Activated T-helper 1 cell treated with anti-CD3 and anti-CD28 coated beads, Interleukin-2, amount 50 U/mL, for 16 hours (primary cell): ENCODE data around the gene ANKRD63.
A peak's percentile ranks its signal among the peaks of the same experiment; 100 is the strongest.

Source experiments
- DNase-seq, 2 donors: peaks; one replicate each; pipeline ENCODE4 v3.0.0-alpha.2; 2020; ENCODE audit warnings: low read depth in 1 of 2, low spot score in 1 of 2

Gene ANKRD63

DNA sequence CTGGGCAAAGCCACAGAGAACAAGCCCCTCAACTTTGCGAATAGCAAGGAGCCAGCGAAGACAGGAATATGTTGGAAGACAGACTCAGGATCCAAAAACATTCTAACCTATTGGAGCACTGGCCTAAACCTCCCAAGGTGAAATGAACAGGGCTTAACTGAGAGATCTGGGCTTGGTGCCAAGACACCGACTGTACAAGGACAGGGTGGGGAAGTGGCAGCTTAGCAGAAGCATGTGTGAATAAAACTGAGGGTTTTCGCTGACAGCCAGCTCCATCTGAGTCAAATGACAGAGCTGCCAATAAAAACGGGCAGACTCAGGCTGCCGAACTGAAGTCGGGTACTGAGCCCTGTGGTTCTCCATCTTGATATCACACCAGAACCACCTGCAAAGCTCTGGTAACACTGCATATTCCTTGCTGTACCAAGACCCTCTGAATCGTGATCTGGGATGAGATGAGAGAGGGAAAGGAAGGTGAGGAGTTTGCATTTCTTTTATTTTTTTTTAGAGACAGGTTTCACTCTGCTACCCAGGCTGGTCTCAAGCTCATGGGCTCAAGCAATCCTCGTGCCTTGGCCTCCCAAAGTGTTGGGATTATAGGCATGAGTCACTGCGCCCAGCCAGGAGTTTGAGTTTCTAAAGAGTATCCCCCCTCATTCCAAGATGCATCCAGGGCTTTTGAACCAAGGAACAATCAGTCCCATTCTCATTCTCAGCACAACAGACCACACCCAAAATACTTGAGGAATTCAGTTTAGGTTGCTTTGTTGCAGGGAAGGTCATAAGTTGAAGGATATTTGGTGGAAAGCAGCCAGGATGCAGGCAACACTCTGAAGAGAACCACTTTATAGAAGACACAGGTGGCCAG, 30.9 kb upstream of the ANKRD63 start:
- no peak for DNase-seq

DNA sequence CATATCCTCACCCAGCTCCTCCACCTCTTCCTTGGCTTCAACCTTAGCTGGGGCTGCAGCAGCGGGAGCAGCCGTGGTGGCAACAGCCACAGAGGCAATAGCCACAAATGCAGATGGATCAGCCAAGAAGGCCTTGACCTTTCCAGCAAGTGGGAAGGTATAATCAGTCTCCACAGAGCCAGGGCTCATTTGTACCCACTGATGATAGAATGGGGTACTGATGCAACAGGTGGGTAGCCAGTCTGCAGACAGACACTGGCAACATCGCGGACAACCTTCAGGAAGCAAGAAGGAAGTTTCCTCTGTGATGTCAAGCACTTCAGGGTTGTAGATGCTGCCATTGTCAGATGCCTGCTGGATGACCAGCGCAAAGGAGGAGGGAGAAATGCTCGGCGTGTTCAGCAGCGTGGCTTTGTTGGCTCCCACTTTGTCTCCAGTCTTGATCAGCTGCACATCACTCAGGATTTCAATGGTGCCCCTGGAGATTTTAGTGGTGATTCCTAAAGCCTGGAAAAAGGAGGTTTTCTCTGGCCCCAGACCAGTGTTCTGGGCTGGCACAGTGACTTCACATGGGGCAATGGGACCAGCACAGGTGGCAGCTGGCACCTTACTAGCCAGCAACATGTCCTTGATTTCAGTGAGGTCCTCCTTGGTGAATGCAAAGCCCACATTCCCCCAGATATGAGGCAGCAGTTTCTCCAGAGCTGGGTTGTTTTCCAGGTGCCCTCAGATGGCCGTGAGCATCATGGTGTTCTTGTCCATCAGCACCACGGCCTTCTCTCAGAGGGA, 29.7 kb upstream of the ANKRD63 start:
- no peak for DNase-seq

DNA sequence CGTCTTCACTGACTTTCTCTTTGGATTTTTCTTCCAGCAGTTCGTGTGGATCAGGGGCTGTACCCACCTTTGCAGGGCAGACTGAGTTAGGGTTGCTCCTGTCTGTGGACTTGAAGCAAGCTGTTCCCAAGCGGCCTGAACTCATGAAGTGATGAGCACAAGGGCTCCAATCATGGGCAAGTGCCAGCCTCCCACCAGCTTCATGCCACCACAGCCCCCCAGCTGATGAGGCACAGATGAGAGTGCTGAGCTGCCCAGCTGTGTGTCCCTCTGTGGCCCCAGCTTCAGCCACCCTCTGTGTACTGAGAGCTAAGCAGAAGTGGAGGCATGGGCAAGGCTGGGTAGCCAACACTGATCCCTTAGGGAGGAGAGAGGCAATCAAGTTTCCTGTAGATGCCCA, 28.1 kb upstream of the ANKRD63 start:
- no peak for DNase-seq

DNA sequence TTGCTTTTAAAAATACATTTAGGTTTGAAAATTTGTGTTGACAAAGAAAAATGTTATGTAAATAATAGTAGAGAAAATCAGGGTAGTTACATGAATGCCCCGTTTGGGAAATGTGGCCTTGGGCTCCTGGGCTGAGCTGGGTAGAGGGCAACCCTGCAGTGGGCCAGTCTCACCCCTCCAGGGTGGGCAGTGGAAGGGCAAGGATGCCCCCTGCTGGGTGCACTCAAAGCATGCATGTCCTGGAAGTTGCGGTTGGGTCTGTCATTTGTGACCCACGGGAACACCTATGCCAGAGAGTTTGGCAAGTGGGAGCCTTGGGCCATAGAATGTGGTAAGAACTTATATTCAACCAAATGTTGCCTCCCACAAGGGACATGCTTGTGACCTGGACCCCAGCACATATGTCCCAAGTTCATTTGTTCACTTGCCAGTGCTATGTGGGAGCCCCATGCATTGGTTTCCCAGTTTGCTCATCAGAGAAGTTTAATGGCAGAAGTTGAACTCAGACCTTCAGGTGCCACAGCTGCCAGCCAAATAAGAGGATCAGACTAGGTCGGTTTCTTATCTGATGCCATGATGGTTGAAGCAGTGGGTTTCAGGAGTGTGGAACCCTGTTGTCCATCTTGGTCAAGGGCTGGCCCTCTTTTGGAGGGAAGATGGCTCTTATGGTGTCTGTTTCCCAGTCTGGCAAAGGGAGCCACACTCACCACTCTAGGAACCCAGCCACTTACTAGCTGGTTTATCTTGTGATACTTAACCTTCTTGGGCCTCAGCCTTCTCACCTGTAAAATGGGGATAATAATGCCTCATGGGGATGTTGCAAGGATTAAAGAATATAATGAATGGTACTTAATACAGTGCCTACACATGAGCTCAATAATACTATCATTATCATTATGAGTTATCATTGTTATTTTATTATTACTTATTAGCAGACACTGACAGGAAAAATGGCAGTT, 27.4 kb upstream of the ANKRD63 start:
- DNase-seq = peak in 1 of 2 donors; percentile 47

DNA sequence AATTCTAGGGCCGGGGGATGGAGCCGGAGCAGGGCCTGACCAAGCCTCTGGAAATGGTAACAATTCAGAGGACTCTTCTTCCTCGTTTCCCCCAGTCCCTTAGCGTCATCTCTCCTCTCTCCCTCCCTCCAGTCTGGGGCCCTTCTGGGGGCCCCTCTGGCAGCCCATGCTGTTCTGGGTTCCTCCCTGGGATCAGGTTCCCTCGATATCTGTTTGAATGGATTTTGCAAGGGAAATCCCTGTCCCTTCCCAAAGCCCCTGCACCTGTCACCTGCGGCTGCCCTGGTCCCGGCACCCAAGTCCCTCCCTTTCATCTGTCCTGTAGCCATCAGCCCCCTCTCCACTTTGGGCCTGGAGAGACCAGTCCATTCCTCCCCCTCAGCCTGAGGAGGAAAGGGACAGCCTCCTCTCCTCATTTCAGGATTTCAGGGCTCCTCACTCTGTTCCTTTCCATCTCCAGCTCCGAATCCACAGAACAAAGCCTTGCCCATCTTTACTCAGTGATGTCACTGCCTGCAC, 26.5 kb upstream of the ANKRD63 start:
- no peak for DNase-seq

DNA sequence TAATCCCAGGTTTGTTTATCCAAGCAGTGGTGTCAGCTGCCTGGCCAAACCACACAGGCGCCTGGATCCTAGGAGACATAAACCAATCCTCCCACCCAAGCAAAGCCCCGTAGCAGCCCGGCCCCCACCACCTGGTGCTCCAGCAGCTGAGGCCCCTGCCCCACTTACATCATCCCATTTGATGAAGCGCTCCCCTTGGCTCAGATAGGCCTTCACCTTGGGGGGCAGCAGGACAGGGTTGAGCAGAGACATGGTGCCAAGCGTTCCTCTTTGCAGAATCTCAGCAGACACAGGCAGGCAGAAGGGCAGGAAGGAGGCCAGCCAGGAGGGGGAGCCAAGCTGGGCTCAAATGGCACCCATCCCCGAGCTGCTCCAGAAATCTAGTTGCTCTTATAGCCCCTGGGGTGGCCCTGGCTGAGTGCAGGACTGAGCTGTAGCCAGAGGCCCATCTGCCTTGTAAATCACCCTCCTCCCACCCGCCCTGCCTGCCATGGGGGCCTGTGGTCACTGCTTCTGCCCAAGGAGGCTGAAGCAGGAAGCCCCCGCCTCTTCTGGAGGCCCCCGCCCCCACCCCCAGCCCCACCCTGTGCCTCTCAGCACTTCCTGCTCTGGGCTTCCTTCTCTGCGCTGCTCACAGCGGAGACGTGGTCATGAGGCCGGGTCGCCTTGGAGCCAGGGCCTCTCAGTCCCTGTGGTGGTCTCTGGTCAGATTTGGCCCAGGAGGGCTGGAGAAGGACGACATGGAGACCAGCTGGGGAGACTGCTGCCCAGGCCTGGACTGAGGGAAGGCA, 24.8 kb upstream of the ANKRD63 start, which contains the start of gene PLCB2:
TSS of gene PLCB2 (minus strand) at position 515 of the 791 bp plus-strand sequence. CDS start at position 252, 263 bp downstream.
- DNase-seq = peak; percentile 44 to 49

DNA sequence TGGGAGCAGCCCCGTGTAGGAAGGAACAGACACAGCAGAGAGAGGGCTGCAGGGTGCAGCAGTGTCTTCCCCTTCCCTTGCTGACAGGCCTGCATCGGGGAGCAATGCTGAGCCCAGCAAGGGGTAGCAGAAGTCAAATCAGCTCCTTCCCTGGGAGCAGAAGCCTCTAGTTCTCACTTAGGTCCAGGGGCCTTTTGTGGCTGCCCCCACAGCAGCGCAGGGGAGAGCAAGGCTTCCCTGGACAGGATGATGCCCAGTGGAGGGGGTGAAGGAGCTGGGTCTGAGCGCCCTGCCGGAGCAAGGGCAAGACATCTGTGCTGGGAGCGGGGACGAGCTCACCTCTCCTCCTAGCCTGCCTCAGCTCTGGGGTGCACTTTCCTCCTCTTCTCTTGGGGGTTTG, 24.0 kb upstream of the ANKRD63 start:
- DNase-seq = no peak

DNA sequence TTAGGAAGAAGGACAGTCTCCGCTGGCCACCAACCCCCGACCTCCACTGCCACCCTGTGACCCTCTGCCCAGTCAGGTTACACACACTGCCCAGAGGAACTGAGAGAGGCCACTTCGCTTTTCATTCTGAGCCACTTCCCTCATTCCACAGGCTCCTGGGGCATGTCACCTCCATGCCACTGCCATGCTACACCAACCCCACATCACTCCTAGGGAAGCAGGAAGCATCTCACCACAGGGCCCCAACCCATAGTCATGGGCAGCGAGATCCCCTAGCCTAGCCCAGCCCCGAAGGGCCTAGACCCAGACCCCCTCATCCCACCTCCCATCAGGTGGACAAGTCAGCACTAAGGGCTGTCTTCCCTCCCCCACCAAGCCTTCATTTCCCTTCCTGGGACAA, 23.5 kb upstream of the ANKRD63 start:
- DNase-seq = no peak

DNA sequence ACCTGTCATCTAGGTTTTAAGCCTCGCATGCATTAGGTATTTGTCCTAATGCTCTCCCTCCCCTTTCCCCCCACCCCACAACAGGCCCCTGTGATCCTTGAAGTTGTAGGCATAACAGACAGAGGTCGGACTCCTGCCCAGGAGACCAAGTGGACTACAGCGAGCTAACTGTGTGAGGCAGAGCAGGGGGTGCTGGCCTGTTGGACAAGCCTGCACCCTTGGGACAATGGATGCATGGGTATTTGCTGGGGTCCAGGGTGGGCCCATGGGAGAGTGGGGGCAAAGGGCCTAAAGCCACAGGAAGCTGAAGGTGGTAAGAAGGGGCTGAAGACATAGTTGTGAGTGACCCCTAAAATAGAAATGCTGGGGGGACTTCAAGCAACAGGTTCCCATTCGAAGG, 22.4 kb upstream of the ANKRD63 start:
- no peak for DNase-seq

DNA sequence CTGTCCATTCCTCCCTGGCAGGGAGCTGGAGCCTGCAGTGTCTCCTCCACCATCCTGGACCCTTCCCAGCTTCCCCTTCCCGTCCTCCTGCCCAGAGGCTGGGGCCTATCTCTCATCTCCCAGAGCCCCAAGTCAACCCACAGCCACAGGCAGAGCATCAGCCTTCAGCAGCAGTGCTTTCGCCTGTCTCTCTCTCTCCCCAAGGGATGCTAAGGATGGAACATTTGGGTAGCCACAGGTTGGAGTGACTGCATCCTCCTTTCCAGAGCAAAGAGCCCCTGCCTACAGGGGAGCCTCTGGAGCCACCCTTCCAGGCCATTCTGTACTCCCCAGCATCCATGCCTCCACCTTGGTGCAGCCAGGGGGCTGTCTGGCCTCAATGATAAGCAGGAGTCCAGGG, 20.7 kb upstream of the ANKRD63 start:
- no peak for DNase-seq

DNA sequence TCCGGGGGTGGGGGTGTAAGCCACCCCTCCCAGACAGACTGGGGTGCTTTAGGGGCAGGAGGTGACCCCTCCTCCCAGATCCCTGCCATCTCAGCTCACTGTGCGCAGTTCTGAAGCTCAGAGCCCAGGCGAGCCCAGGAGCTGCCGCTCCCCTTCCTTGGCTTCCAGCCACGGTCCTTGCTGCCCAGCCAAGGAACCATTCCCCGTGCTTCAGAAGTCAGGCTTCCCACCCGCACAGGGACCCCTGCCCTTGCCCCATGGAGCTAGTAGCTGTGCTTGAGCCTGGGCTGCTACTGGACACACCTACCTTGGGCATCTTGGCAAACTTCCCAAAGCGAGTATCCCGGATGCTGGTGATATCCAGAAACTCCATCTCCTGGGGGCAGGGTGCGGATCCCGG, 20.1 kb upstream of the ANKRD63 start:
- DNase-seq = no peak

DNA sequence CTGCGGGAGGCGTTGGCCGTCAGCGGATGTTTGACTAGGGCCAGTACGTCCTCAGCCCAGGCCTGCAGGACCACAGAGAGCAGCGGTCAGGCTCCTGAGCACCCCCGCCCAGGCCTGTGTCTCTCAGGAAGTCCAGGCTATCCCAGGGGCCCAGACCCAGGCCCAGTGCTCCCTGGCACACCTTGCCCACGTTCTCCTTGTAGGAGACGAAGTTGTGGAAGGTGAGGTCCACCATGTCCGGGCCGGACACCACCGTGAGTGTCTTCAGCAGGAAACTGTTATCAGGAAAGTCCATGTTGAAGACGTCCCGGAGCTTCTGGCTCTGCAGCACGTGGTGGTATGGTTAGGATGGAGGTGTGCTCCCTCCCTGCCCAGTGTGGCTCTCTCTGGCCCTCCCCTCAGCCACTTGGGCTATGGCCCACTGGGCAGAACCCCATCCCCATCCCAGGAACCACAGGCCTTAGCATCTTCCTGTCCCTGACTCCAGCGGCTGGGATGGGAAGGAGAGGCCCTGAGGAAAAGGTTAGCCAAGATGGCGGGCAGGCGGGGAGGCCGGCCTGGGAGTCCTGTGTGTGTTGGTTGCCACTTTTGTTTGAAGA, 19.5 kb upstream of the ANKRD63 start:
- no peak for DNase-seq

DNA sequence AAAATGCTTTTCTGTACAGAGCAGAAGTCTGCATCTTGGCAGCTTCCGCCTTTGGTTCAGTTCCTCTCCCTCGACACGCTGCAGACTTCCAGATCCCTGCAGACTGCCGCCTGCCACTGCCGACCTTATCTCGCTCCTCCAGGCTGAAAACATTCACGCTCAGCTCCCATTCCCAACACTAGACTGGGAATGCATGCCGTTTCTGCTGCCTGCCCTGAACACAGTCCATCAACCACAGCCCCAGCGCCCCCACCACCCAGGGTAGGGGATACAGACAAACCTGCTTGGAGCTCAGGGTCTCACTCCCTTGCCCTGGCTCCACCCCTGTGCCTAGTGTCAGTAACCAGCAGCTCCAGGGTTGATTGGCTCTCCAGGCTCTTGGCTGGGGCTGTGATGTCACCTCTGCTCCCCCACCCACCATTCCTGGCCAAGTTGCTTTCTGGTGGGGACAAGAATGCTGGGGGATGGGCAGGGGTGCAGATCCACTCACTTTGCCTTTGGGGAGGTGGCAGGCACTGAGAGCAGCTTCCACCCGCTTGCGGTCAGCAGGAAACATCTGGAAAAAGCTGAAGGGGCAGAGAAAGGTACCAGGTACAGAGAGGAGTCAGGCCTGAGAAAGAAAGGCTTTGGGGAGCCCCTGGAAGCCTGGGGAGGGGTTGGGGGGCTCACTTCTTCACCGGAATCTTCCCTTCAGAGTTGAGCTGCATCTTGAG, 18.8 kb upstream of the ANKRD63 start:
- no peak for DNase-seq

DNA sequence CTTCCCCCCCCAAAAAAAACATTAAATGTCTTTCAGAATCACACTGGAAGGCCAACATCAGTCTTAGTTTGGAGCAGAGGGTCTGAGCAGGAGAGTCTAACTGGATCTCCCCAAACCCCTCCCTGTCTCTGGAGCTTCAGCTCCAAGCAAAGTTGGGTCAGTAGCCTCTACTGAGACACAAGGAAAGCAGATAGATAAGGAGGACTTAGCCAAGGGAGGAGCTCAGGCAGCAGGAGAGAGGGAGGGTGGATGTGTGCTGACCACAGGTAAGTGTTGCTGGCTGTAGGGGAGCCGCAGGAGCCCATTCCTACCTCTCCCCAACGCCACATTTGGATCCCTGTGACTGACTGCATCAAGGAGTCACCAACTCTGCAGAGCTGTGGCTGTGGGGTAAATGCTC, 17.9 kb upstream of the ANKRD63 start:
- no peak for DNase-seq

DNA sequence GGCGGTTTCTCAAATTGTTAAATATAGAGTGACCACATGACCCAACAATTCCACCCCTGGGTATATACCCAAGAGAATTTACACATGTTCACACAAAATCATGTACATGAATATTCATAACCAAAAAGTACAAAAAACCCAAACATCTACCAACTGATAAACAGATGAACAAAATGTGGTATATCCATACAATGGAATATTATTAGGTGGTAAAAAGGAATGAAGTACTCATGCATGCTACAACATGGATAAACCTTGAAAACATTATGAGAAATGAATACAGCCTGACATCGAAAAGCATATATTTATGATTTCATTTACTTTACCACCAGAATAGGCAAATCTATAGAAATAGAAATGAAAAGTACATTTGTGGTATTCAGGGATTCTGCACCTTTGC, 17.5 kb upstream of the ANKRD63 start:
- no peak for DNase-seq

DNA sequence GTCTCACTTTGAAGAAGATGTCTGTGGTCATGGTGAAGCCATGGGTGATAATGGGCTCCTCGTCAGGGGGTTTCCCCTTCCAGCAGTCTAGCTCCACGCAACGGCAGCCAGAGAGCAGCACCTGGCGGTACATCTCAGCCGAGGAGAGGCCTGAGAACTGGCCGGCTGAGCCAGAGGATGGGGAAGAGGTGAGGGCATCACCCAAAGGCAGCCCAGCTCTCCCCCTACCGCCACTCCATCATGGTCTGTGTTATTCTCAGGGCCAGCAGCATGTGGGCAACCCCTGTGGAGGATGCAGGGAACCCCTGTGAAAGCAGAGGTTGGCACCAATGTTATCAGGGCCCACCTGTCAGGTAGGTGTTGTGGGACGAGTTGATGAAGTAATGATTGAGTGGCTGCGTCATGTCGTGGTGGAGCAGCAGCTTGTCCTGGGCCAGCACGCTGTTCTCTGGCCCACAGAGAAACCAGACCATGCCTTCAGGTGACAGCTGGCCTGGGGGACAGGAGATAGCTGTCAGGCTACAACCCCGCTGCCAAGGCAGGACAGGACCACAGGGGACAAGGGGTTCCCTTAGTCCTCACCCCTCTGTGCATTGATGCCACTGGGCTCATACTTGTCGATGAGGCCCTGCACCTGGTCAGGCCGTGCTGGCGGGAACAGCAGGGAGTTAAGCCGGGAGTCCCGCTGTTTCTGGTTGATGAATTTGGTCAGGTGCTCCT, 15.5 kb upstream of the ANKRD63 start:
- DNase-seq = no peak

DNA sequence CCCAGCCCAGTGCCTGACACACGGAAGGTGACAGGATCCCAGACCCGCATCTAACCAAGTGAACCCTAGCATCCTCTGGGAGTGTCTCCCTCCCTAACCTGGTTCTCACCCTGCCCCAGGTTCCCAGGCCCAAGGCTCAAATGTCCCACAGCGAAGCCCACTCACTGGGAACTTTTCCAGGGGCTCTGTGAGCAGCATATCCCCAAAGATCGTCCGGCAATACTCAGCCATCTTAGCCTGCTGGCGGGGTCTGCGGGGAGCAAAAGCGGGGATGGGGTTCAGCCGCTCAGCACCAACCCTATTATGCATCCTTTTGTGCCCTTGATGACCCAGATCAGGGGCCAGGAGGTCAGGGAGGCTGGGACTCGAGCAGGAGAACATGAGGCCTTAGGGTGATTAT, 14.5 kb upstream of the ANKRD63 start:
- no peak for DNase-seq

DNA sequence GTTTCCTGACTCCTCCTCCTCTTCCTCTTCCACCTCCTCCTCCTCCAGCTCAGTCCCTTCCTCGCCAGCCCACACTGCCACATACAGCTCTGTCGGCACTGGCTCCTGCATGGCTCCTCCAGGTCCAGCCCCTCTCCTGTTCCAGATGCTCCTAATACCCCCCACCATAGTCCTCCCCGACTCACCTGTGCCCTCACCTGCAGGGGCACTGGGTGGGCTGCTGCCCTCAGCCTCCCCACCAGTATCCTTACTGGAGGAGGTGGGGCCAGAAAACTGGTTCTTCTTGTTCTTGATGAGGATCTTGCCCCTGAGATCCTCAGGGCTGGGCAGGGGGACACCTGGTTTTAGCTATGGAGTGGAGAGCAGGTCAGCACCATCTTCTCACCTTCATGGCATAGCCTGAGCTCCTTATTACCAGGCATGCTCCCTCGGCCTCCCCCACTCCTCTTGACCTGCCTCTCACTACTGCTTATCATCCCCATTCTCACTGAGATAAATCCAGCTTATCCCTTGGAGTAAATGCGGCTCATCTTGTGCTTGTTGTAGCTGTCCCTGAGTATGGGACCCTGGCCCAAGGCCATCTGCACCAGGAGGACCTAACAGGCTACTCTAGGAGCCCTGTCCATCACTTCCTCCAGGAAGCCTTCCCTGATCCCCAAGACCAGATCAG, 13.8 kb upstream of the ANKRD63 start:
- no peak for DNase-seq
